ENCODE data around the gene HCFC2.
"Not testable (repeated sequence)": the region's sequence is repeated elsewhere in the genome, so short reads cannot be mapped to it uniquely, and the experiment has no call there.

HCFC2 gene

GRCh38 chr12:104058802-104059201 lies 5.5 kb upstream of the HCFC2 start:
- DNase-seq = no peak

GRCh38 chr12:104059963-104060362 lies 4.4 kb upstream of the HCFC2 start:
- no peak for DNase-seq

- no peak for DNase-seq
These were observed 3.5 kb upstream of the HCFC2 start for GRCh38 chr12:104060791-104061190.

- peak; percentile 16 for DNase-seq
These were observed 660 bp upstream of the HCFC2 start for GRCh38 chr12:104063712-104064030.

GRCh38 chr12:104064842-104065427 lies 604 bp downstream of the HCFC2 start:
- DNase-seq = peak; percentile 22

- DNase-seq = no peak
These were observed 7.8 kb downstream of the HCFC2 start for GRCh38 chr12:104072099-104072498.

- DNase-seq = no peak
These were observed 9.4 kb downstream of the HCFC2 start for GRCh38 chr12:104073699-104074098.

GRCh38 chr12:104079024-104079423 lies 14.7 kb downstream of the HCFC2 start:
- DNase-seq = no peak

- no peak for DNase-seq
These were observed 16.4 kb downstream of the HCFC2 start for GRCh38 chr12:104080764-104081163.

GRCh38 chr12:104083769-104084475 lies 19.6 kb downstream of the HCFC2 start:
- no peak for DNase-seq

- no peak for DNase-seq
These were observed 26.4 kb downstream of the HCFC2 start for GRCh38 chr12:104090685-104091084.

GRCh38 chr12:104091136-104091535 lies 26.8 kb downstream of the HCFC2 start:
- no peak for DNase-seq

GRCh38 chr12:104094284-104094683 lies 30.0 kb downstream of the HCFC2 start:
- DNase-seq = no peak

- no peak for DNase-seq
These were observed 31.0 kb downstream of the HCFC2 start for GRCh38 chr12:104095289-104095688.

GRCh38 chr12:104097954-104098353 lies 33.6 kb downstream of the HCFC2 start:
- no peak for DNase-seq

GRCh38 chr12:104105461-104105860 lies 41.1 kb downstream of the HCFC2 start:
- DNase-seq = no peak

- no peak for DNase-seq
These were observed 42.6 kb downstream of the HCFC2 start for GRCh38 chr12:104106965-104107364.

GRCh38 chr12:104108755-104109445 lies 44.6 kb downstream of the HCFC2 start:
- peak; percentile 73 for DNase-seq

GRCh38 chr12:104109446-104110271 lies 45.3 kb downstream of the HCFC2 start:
- no peak for DNase-seq

GRCh38 chr12:104114834-104115586 lies 50.7 kb downstream of the HCFC2 start:
- DNase-seq = not testable (repeated sequence)

GRCh38 chr12:104115587-104115975 lies 51.2 kb downstream of the HCFC2 start:
- DNase-seq = no peak

GRCh38 chr12:104121001-104121400 lies 56.7 kb downstream of the HCFC2 start:
- DNase-seq = no peak

GRCh38 chr12:104122298-104122697 lies 58.0 kb downstream of the HCFC2 start:
- no peak for DNase-seq
